Activated CD8-positive, alpha-beta memory T cell treated with anti-CD3 and anti-CD28 coated beads for 4 hours (primary cell): ENCODE results near the gene BTAF1.
"Not testable (repeated sequence)": the region's sequence is repeated elsewhere in the genome, so short reads cannot be mapped to it uniquely, and the experiment has no call there.

Experiments
- DNase-seq, 2 donors: peaks; one replicate each; pipeline ENCODE4 v3.0.0-alpha.2; 2020; ENCODE audit warnings: low read depth in 2 of 2

Gene BTAF1

DNA sequence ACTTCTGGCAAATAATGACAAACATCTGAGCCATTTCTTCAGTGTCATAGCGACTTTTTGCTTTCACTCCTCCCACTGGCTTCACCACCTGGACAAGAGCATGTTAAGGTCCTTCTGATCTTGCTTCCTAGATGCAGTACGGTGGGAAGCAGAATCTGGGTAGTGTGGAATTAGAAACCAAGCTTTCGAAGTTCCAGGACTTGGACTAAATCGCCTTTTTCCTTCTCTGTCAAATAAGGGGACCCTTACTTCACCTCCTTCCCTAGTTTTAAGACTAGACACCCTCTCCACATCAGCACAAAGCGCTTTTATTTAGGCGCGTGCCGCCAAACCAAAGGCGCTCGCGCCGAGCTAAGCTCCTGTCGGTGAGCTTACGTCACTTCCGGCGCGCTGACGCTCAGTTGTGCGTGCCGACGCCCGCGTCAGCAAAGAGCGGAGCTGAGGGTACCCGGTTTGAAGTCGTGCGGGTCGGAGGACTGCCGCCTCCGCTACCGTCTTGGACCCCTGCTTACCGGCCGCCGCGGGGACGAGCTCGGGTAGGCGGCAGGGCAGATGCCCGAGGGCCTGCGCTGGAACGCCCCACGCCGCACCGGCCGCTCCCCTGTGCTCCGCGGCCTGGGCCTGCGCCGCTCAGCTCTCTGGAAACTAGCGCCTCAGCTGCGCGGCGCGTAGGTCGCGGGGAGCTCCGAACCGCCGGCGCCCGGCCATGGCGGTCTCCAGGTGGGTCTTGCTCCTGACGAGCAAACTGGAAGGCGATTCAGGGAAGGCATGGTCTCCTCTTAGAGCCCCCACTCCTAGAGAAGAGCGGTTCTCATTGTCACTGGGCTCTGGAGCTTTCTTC, at the start of gene BTAF1:
Gene BTAF1 (plus strand): TSS at position 400 of the 841 bp plus-strand sequence. CDS start 307 bp downstream, at position 707.
- DNase-seq: peak; percentile 82 to 85

- no peak for DNase-seq
These were observed 48.4 kb upstream of the BTAF1 start for GRCh38 chr10:91875156-91875555.

DNA sequence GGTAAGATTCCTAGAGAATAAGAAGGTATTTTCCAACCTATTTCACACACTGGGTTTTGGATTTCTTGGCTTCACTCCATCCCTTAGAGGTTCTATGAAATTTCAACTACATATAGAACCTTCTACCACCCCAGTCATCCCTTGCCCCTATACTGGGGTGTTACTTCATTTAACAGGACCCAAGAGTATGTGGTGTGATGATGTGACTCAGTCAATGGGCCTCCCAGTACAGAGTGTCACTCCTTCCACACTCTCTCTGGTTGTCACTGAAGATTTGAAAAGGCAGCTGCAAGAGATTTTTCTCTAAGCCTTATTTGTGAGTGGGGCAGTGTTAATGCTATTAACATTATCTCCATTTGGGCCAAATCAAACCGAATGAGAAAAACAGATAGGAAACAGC, 47.8 kb upstream of the BTAF1 start:
- DNase-seq: no peak

- no peak for DNase-seq
These were observed 43.9 kb upstream of the BTAF1 start for GRCh38 chr10:91879515-91880170.

- DNase-seq: no peak
These were observed 43.3 kb upstream of the BTAF1 start for GRCh38 chr10:91880310-91880709.

DNA sequence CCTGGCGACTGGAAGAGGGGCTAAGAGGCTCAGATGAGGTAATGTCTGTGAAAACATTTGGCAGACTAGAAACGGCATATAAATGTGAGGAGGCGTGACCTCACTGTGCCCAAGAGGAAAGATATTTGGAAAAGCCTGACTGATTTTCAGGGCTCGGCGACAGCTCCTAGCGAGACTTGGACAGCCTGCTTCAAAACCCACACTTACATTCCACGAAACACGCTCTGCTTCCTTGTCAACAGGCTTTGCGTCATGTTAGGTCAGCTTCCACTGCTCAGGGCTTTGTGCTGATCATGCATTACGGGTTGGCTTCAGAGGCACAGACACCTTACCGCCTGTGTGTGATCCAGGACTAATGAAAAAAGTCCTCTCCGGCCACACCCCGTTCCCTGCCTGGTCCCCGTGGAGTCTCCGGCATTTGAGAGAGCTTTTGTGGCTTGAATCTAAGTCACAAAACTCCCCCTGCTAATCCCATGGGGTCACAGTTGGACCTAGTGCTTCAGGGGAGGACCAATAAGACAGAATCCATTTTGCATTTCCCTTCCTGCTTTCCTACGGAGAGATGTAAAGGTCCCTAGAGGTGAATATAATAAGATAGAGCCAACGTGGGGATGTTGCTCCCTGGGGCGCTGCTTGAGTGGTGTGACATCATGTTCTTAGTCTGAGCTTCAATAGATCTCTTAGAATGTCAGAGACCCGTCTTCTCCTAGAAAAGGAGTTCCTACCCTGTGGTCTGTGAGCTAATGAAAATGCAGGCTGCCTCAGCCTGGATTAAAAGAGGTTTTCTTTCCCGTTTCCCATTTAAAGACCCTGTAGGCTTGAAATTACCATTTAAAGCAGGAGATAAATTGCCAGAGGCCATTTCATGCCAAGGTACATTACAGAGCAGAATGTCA, 39.8 kb upstream of the BTAF1 start:
- DNase-seq: no peak

DNA sequence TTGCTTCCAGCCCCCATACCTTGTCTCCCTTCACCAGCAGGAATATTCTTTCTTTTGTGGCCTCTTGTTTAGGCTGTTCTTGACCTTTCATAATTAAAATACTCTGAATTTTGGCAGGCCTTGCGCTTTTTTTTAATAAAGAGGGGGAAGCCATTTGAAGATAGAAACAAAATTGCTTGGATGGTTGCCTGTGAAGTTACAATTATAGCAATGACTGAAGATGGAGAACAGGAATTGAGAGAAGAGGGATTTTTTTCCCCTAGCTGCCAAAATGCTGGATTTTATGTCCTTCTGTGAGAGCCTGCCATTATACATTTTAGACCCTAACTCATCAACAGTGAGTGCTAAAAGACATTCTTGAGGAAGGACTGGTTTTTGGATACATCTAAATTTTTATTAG, 39.0 kb upstream of the BTAF1 start:
- no peak for DNase-seq

DNA sequence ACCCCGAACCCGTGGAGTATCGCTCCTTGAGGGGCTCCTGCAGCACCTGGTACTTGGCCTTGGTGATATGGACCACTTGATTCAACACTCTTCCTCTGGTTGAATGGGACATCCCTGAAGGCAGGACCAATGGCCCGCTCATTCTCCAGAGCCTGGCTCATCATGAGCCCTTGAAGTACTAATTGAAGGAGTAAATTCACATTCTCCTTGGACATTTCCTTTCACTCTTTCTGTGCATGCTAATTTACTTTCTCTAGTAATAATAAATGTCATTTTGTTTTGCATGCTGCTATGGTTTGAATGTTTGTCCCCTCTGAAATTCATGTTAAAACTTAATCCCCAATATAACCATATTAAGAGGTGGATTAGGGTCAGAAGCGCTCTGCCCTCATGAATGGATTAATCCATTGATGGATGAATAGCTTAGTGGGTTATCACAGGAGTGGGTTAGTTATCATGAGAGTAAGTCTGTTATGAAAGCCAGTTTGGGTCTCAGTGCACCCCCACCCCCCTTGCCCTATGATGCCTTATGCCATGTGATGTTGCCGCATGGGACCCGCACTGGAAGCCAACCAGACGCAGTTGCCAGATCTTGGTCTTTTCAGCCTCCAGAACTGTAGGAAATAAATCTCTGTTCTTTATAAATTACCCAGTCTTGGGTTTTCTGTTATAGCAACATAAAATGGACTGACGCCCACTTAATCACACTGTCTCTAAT, 38.0 kb upstream of the BTAF1 start:
- DNase-seq: no peak

DNA sequence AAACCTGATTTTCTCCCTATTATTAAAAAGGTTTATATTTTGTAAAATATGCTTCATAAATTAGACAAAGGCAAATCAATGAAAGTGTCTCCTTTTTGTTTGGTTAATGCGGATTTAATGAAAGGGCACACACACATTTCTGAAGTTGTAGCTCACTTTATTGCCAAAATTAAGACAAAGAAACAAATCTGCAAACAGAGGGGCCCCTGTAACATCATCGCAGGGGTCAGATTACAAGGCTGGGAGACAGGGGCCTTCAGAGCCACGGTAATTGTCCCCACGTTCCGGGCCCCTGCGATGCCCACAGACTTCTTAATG, 36.7 kb upstream of the BTAF1 start:
- DNase-seq: no peak

DNA sequence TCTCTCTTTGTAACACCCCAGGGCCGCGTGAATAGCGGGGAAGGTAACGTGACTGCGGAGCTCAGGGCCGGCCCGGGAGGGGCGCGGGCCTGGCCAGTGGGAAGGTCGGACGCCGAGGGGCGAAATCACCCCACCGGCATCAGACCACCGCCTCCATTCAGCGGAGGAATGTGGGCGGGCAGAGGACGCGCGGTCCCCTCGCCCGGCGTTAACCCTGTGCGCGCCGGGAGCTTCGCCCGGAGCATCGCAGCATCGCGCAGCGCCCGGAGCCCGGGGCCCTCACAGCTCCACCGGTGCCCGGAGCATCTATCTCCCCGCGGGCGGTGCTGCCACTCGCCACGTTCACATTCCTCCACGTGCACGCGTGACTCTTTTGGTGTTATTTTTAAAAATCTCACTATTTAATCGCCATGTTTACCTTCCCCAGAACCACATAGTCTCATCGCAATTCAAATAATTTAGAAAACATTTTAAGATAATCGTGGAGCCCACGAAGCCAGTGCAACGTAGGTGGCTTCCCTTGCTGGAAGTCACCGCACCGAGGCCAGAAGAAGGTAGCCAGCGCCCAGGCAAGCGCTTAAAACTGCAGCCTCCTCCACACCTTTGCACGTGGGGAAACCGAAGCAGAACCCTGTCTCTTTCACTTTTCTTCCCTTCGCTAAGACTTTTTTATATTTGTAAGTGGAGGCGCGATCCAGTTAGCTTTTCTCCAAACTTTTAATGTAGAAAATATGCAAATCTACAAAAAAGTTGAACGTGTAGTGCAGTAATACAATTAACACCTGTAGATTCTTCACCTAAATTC, 36.1 kb upstream of the BTAF1 start:
- no peak for DNase-seq

DNA sequence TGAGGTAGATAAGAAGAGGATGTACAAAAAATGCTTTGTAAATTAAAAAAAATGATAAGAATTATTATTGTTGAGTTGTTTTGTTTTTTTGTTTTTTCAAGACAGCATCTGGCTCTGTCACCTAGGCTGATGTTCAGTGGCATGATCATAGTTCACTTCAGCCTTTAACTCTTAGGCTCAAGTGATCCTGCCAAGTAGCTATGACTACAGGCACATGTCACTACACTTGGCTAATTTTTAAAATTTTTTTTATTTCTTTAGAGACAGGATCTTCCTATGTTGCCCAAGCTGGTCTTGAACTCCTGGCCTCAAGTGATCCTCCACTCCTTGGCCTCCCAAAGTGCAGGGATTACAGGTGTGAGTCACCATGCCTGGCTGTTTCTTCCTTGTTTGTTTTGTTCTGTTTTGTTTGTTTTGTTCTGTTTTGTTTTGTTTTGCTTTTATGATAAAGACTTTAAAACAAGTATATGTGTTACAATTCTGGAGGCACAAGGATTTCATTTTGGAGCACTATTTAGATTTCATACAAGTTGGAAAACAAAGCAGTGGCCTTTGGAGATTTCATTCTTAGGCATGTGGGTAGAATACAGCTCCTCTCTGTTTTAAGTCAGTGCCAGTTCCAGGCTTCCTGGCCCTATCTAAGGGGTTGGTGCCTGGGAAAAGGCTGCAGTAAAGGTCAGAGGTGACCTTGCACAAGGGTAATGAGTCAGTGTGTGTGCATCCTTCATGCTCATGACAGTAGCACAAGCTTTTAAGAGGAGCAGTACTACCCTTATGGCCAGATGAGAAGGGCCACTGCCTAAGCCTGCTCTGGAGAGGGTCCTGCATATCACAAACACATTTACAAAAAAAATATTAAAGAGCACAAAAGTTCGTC, 32.2 kb upstream of the BTAF1 start:
- DNase-seq: no peak

DNA sequence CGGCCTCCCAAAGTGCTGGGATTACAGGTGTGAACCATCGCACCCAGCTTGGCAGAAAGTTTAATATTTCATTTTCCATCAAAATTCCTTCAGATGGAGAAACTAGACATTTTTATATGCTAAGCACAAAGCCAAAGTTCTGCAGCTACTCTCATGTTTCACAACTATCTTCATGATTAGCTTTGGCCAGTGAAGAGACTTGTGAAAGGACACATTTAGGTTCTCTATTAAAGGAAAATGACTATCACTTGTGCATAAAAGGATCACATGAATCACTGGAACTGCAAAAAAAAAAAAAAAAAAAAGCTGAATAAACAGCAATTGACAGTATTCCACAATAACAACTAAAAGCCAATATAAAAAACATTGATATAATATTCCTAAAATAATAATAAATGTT, 30.5 kb upstream of the BTAF1 start:
- DNase-seq: no peak

DNA sequence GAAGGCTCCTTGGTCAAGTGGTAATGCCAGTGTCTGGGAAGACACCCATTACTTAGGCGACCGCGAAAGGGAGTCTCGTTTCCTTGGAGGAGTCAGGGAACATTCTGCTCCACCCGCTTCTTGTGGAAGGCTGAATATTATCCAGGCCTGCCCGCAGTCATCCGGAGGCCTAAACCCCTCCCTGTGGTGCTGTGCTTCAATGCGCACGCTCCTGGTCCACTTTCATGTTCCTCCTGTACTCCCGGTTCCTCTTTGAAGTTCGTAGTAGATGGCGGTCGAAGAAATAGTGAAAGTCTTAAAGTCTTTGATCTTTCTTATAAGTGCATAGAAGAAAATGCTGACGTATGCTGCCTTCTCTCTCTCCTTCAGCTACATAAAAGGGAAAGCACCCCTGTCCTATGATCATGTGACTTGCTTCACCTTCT, 29.3 kb upstream of the BTAF1 start:
- DNase-seq: not testable (repeated sequence)

DNA sequence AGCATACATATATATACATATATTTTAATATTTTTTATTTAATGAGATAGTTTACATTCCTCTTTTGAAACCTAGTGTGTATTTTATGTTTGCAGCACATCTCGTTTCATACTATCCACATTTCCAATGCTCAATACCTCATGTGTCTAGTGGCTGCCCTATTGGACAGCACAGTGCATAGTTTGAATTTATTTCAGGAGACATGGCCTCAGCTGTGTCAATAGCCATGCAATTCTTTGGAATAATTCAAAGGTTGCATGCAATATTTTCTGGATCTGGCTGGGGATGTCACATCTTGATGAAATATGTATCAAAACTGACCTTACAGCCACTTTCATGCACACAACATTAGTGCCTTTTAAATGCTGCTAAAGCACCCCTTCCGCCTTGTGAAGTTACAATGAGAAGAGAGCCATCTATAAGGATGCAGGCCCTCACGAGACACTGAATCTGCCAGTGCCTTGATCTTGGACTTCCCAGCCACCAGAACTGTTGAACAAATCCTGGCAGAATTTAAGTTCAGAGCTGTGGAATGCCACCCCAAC, 27.3 kb upstream of the BTAF1 start:
- DNase-seq: no peak

DNA sequence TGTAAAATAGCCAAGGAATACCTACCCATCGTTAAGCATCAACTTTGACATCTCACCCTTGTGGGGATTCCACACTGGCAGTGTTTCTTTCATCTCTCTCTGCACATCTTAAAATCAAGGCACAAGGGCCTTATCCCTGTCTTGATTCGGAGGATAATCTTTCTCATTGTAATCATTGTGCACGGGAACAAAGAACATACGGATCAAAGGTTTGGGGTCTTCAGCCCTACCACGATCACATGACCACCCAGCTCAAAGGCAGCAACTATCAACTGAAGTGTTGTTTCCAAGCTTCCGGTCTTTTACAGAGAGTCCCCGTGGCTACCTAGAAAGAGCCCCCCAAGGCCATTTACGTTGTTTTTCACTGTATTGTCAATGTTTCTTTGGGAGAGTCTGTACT, 26.1 kb upstream of the BTAF1 start:
- DNase-seq: no peak

DNA sequence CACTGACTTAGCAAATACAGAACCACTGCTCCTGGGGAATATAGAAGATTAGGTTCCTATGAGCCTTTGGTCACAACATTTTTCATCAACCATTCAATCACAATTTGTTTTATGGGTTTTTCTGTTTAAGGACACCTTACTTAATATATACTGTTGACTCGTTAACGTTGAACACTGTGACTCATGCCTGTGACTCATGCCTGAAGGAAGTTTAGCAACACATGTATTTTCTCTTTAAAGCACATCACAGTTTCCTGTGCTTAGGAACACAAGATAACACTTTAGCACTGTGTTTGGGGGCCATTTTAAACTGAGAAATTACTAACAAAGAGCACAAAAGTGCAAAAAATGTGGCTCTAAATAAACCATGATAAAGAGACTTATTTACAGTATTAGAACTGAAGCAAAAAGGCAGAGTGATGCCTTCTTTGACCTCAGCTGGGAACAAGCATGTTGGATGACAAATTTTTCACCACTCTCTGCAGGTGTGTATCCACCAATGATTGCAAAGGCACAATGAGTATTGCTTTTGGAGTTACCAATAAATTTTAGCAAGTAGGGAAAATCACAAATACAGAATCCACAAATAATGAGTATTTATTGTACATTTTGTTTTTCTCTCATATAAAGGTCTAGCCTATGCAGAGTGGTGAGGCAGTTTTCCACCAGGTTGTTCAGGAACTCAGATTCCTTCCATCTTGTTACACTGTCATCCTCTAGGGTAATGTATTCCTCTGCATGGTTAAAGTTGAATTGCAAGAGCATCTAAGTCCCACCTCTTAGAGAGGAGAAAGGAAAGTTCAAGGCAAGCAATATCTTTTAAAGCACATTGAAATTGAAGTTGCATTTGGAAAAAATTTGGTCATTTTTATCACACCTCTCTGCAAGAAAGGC, 21.5 kb upstream of the BTAF1 start:
- peak; percentile 31 to 50 for DNase-seq

- no peak for DNase-seq
These were observed 16.5 kb upstream of the BTAF1 start for GRCh38 chr10:91907033-91907594.

- no peak for DNase-seq
These were observed 15.6 kb upstream of the BTAF1 start for GRCh38 chr10:91907914-91908336.
